PC-9 (cell line): ENCODE results near the gene SSUH2.

ENCODE experiments used
- CTCF ChIP-seq: fragments of 200-600 bp; sonication (generic); conservative IDR thresholded peaks from 2 replicates; pipeline ENCODE4 v1.6.1; 2017; ENCODE audit warnings: mixed run types, antibody characterized with exemption, mild to moderate bottlenecking, moderate library complexity
- EZH2 ChIP-seq: fragments of 200-600 bp; sonication (generic); IDR thresholded peaks from 2 replicates; pipeline ENCODE4 v1.8.0; 2017; ENCODE audit warnings: antibody characterized with exemption, low read depth

GRCh38 chr3:8659242-8659641 lies 14.6 kb upstream of the SSUH2 start:
- TF ChIP-seq CTCF (no peak), EZH2 (no peak)
